K562 (cell line): Measurements from ENCODE around the gene PRKACG. TPM values are rescaled to one million over a fixed set of nuclear protein-coding genes. Genes with fewer than 3 reads are reported as not detected.

Source experiments
- ATAC-seq: fragments of 200-7000 bp; cut with Tn5 transposase; 3 replicates; pipeline ENCODE4 v1.9.1; 2020; ENCODE audit warnings: moderate library complexity
- BruUV-seq: library from RNA; stranded (reverse); fragments of 400-500 nt; replicated peaks from 2 replicates; lab custom pipeline; 2021; lab: Mats Ljungman, UMichigan
- CTCF ChIA-PET: fragments of 300-600 bp; formaldehyde crosslinking; extraction: SDS; loops from one replicate; lab custom pipeline; 2021; ENCODE audit warnings: low intra/inter-chr PET ratio; lab: Yijun Ruan, JAX
- POLR2A ChIA-PET: fragments of 300-600, 350-650 bp; sonication (Branson Sonifier 250); formaldehyde crosslinking; extraction: SDS; loops from one replicate; lab custom pipeline; 2021; ENCODE audit warnings: antibody characterized with exemption, inconsistent platforms; lab: Yijun Ruan, JAX
- DNase-seq, 4 experiments: peaks; one replicate each; pipeline versions ENCODE4 v3.0.0 to v3.0.0-alpha.2; 2011 to 2018; ENCODE audit warnings: low spot score in 3 of 4, mixed read lengths in 3 of 4; ENCODE audit errors: extremely low read depth in 1 of 4
- FAIRE-seq: peaks from 2 replicates; lab custom pipeline; 2011; peaks lifted over from hg19 to GRCh38; lab: Jason Lieb, UNC
- H2AFZ ChIP-seq: 2 replicates; pipeline ENCODE4 v1.6.0; 2011; ENCODE audit warnings: low read depth, low read length, control low read depth, inconsistent platforms
- H3K27ac ChIP-seq: fragments of 200-600 bp; 3 replicates; pipeline ENCODE4 v1.8.0; 2011; ENCODE audit warnings: low read depth, mild to moderate bottlenecking, control low read depth, inconsistent platforms, low read length, moderate library complexity, mixed read lengths; ENCODE audit errors: extremely low read depth
- H3K27me3 ChIP-seq, 2 experiments: fragments of 300-600 bp in 1 of 2; 2 replicates in 1 of 2; 3 replicates in 1 of 2; pipeline versions ENCODE4 v1.6.0 to v1.8.0; 2011; ENCODE audit warnings: inconsistent platforms in 2 of 2, low read length in 2 of 2, mild to moderate bottlenecking in 1 of 2, mixed read lengths in 1 of 2, moderate library complexity in 1 of 2; ENCODE audit not compliant: control insufficient read depth in 2 of 2, insufficient read depth in 2 of 2
- H3K36me3 ChIP-seq: fragments of 300-600 bp; 3 replicates; pipeline ENCODE4 v1.8.0; 2011; ENCODE audit warnings: mild to moderate bottlenecking, low read length, inconsistent platforms; ENCODE audit not compliant: control insufficient read depth, insufficient read depth
- H3K4me1 ChIP-seq, 2 experiments: fragments of 200-600 bp in 1 of 2; replicated peaks in 1 of 2; 2 replicates in 1 of 2; 3 replicates in 1 of 2; pipeline versions ENCODE4 v1.5.1 to v1.8.0; 2011; ENCODE audit warnings: inconsistent platforms in 2 of 2, low read length in 2 of 2, mild to moderate bottlenecking in 1 of 2, mixed read lengths in 1 of 2, moderate library complexity in 1 of 2; ENCODE audit not compliant: control insufficient read depth in 2 of 2, insufficient read depth in 2 of 2
- H3K4me2 ChIP-seq: 2 replicates; pipeline ENCODE4 v1.6.1; 2011; ENCODE audit warnings: low read length, control low read depth, inconsistent platforms, mixed read lengths; ENCODE audit not compliant: insufficient read depth
- H3K4me3 ChIP-seq: fragments of 200-600 bp; sonication (generic), shearing (Covaris generic); 2 replicates; pipeline ENCODE4 v1.5.1; 2016; ENCODE audit warnings: control low read depth, inconsistent platforms
- H3K79me2 ChIP-seq: fragments of 200-600 bp; 3 replicates; pipeline ENCODE4 v1.8.0; 2011; ENCODE audit warnings: low read length, inconsistent platforms; ENCODE audit not compliant: control insufficient read depth, insufficient read depth
- H3K9ac ChIP-seq, 2 experiments: 2 replicates each; pipeline versions ENCODE4 v1.6.0 to v1.6.1; 2011; ENCODE audit warnings: low read depth in 2 of 2, low read length in 2 of 2, control low read depth in 1 of 2, inconsistent platforms in 1 of 2, mild to moderate bottlenecking in 1 of 2, mixed read lengths in 1 of 2; ENCODE audit not compliant: insufficient read depth in 1 of 2
- H3K9me1 ChIP-seq: one replicate; pipeline ENCODE4 v1.6.0; 2011; ENCODE audit warnings: inconsistent platforms, mild to moderate bottlenecking, low read length, moderate library complexity; ENCODE audit not compliant: control insufficient read depth, insufficient read depth
- H3K9me3 ChIP-seq: replicated peaks from 2 replicates; pipeline ENCODE4 v1.5.1; 2011; ENCODE audit warnings: low read depth, low read length, inconsistent platforms; ENCODE audit not compliant: control insufficient read depth, insufficient read depth
- H4K20me1 ChIP-seq: replicated peaks from 2 replicates; pipeline ENCODE4 v1.6.1; 2011; ENCODE audit warnings: low read length, inconsistent platforms, mixed read lengths; ENCODE audit not compliant: control insufficient read depth, insufficient read depth
- CBX2 ChIP-seq: fragments of 200-600 bp; sonication (generic); IDR thresholded peaks from one replicate; pipeline ENCODE4 v1.6.1; 2012; ENCODE audit warnings: mild to moderate bottlenecking, low read length, inconsistent platforms; ENCODE audit not compliant: insufficient read depth, poor library complexity, severe bottlenecking
- CREB1 ChIP-seq, 2 experiments: sonication (generic) in 1 of 2; formaldehyde crosslinking in 1 of 2; IDR thresholded peaks; 2 replicates each; pipeline versions ENCODE4 v1.6.1 to v1.8.0; 2012 to 2022; ENCODE audit warnings: inconsistent platforms in 1 of 2, mild to moderate bottlenecking in 1 of 2, missing genetic modification reagents in 1 of 2, moderate library complexity in 1 of 2
- ERF ChIP-seq: fragments of 450-650 bp; formaldehyde crosslinking; IDR thresholded peaks from 2 replicates; pipeline ENCODE4 v1.4.0; 2020; ENCODE audit warnings: mild to moderate bottlenecking, mixed read lengths
- GTF2F1 ChIP-seq: IDR thresholded peaks from 2 replicates; pipeline ENCODE4 v1.6.1; 2011; ENCODE audit warnings: low read depth, low read length, improper control_type of control experiment
- KDM4B ChIP-seq, 2 experiments: fragments of 450-650 bp in 1 of 2; sonication (generic) in 1 of 2; IDR thresholded peaks; 2 replicates each; pipeline ENCODE4 v1.6.1; 2016 to 2017; ENCODE audit warnings: borderline replicate concordance in 2 of 2, antibody characterized with exemption in 1 of 2, low read depth in 1 of 2, mild to moderate bottlenecking in 1 of 2
- KLF10 ChIP-seq: fragments of 250-450 bp; sonication (Bioruptor Pico); IDR thresholded peaks from 2 replicates; pipeline ENCODE4 v1.6.1; 2021; ENCODE audit warnings: matching md5 sums
- KLF16 ChIP-seq: IDR thresholded peaks from 2 replicates; pipeline ENCODE4 v1.6.1; 2016; ENCODE audit warnings: antibody characterized with exemption
- LEF1 ChIP-seq: fragments of 450-650 bp; IDR thresholded peaks from 2 replicates; pipeline ENCODE4 v1.6.1; 2016; ENCODE audit warnings: mild to moderate bottlenecking
- MNT ChIP-seq, 2 experiments: fragments of 450-650 bp; conservative IDR thresholded peaks; 2 replicates each; pipeline ENCODE4 v1.6.1; 2017; ENCODE audit warnings: mild to moderate bottlenecking in 2 of 2, moderate library complexity in 2 of 2
- SMAD3 ChIP-seq: fragments of 450-650 bp; formaldehyde crosslinking; conservative IDR thresholded peaks from 2 replicates; pipeline ENCODE4 v1.4.0; 2020; ENCODE audit warnings: mild to moderate bottlenecking
- TBP ChIP-seq: optimal IDR thresholded peaks from 2 replicates; pipeline ENCODE3; 2011; ENCODE audit warnings: low read depth, low read length, improper control_type of control experiment
- ZKSCAN1 ChIP-seq: fragments of 150-350 bp; IDR thresholded peaks from 2 replicates; pipeline ENCODE4 v1.6.1; 2016; ENCODE audit warnings: low read depth, low read length
- ZNF232 ChIP-seq: sonication (generic); formaldehyde crosslinking; IDR thresholded peaks from 2 replicates; pipeline ENCODE4 v1.8.0; 2022; ENCODE audit warnings: mild to moderate bottlenecking, missing genetic modification reagents
- ZNF274 ChIP-seq: IDR thresholded peaks from 2 replicates; pipeline ENCODE4 v1.6.1; 2011; ENCODE audit warnings: low read depth, mild to moderate bottlenecking, low read length, moderate library complexity, borderline replicate concordance
- ZNF395 ChIP-seq: fragments of 200-800 bp; sonication (Bioruptor generic); IDR thresholded peaks from 2 replicates; pipeline ENCODE4 v1.6.1; 2017; ENCODE audit warnings: missing genetic modification characterization, missing compliant biosample characterization
- ZNF655 ChIP-seq: fragments of 250-450 bp; sonication (Bioruptor Pico); IDR thresholded peaks from 2 replicates; pipeline ENCODE4 v1.5.0; 2021
- ZNF785 ChIP-seq: fragments of 250-450 bp; sonication (Bioruptor Pico); IDR thresholded peaks from 2 replicates; pipeline ENCODE4 v1.4.0; 2020; ENCODE audit warnings: mild to moderate bottlenecking
- WGBS: fragments of 100-300 bp; shearing (Covaris generic); methylation state at CpG from one replicate; pipeline ENCODE4 v1.1.6; 2016; ENCODE audit warnings: low coverage, mixed read lengths; ENCODE audit not compliant: insufficient coverage; ENCODE audit errors: missing lambda C conversion rate; 5-methylcytosine and 5-hydroxymethylcytosine counted together
- in situ Hi-C: fragments of 300-500 bp; cut with MboI; formaldehyde crosslinking; loops from 4 replicates; pipeline ENCODE4 v1.15.0; 2018; ENCODE audit warnings: inconsistent platforms, mixed read lengths
- intact Hi-C: fragments of 100-400 bp; cut with micrococcal nuclease; formaldehyde crosslinking; loops from 2 replicates; pipeline ENCODE4 v1.14.2; 2022
- polyA plus RNA-seq, 8 experiments: library from polyadenylated mRNA; depleted of rRNA in 4 of 8; stranded (reverse) in 5 of 8; unstranded in 3 of 8; fragments of >200 nt; fragmentation: Nextera tagmentation in 2 of 8; fragmentation: Illumina TruSeq in 1 of 8; extraction: Ambion mirVana in 2 of 8; extraction: Trizol in 1 of 8; gene quantifications; 2 replicates each; pipeline versions ENCODE4 v1.2.1 to v1.2.3, GENCODE V29; 2011 to 2014; ENCODE audit warnings: inconsistent platforms in 1 of 8, missing spikeins in 1 of 8
- total RNA-seq, 7 experiments: library from RNA; depleted of rRNA in 6 of 7; stranded (reverse); fragments of >200 nt in 6 of 7; fragmentation: Illumina TruSeq in 2 of 7; extraction: Trizol in 2 of 7; gene quantifications; 2 replicates each; pipeline versions ENCODE4 v1.2.1 to v1.2.3, GENCODE V29; 2011 to 2021; ENCODE audit warnings: low replicate concordance in 1 of 7

The PRKACG gene
- total and polyA plus RNA-seq, 9 of the 15 experiments (the other 6 are each of a cell fraction or from before 2014, with no cell fraction given): not detected

- TF ChIP-seq KDM4B (IDR thresholded peaks at IDR 0.05; ENCODE audit: borderline replicate concordance in 2 of 2, low read depth in 1 of 2) (no peak), ZKSCAN1 (no peak), KLF10 (CRISPR knock-in tag) (no peak), SMAD3 (CRISPR knock-in tag) (no peak), ZNF232 (CRISPR knock-in tag) (no peak), CBX2 (no peak), ERF (CRISPR knock-in tag) (no peak), TBP (no peak)
Observed at GRCh38 chr9:69014013-69014412, at the start of gene PRKACG (continued).

GRCh38 chr9:69062195-69062594 is 48.3 kb upstream of the PRKACG start:
- FAIRE-seq (no peak), DNase-seq (no peak), ATAC-seq (no peak)
- no peak overlapping the region for H3K4me2 ChIP-seq
- H3K4me3 ChIP-seq: no peak overlapping the region
- in situ Hi-C loops (loop anchor here (25.0 kb wide), 1 partner anchor 475 kb away; no protein-coding TSS in a partner anchor), intact Hi-C loops (no loop called here)
- no peaks in the 10 kb centered on the region; a peak in 1 of 5 replicates for H3K4me1 ChIP-seq
- H2AFZ ChIP-seq: no peak overlapping the region
- no peaks in the 10 kb centered on the region for H3K27me3 ChIP-seq
- no peaks in the 10 kb centered on the region for H4K20me1 ChIP-seq
- H3K9ac ChIP-seq: no peak overlapping the region
- no TSS peak for BruUV-seq
- no peaks in the 10 kb centered on the region for H3K9me3 ChIP-seq
- ChIA-PET POLR2A (no interaction called here), CTCF (no interaction called here)
- WGBS: 100% methylated on average over 5 of the region's 5 CpGs
- peaks cover 61% of the 10 kb centered on the region; the same call in 2 of the 3 replicates for H3K36me3 ChIP-seq
- H3K79me2 ChIP-seq: no peaks in the 10 kb centered on the region
- H3K27ac ChIP-seq: no peak overlapping the region
- no peaks in the 10 kb centered on the region for H3K9me1 ChIP-seq
- TF ChIP-seq CREB1 (IDR thresholded peaks at IDR 0.05): no peak
- TF ChIP-seq CREB1 (CRISPR knock-in tag; IDR thresholded peaks at IDR 0.05): no peak
- TF ChIP-seq LEF1: no peak
- no peak for TF ChIP-seq MNT (conservative IDR thresholded peaks at IDR 0.05)
- TF ChIP-seq ZNF274: no peak
- no peak for TF ChIP-seq ZNF655
- no peak for TF ChIP-seq ZNF785 (CRISPR knock-in tag)
- no peak for TF ChIP-seq ZNF395
- no peak for TF ChIP-seq KLF16
- no peak for TF ChIP-seq GTF2F1
